SK-N-SH (cell line): ENCODE measurements around the gene MPZL1. TPM values are rescaled to one million over a fixed set of nuclear protein-coding genes. Genes with fewer than 3 reads are reported as not detected.

ENCODE experiments used
- CTCF ChIA-PET: fragments of 300-600, 350-600 bp; formaldehyde crosslinking; extraction: SDS; loops from one replicate; lab custom pipeline; 2021; lab: Yijun Ruan, JAX
- POLR2A ChIA-PET: fragments of 350-600 bp; sonication (Branson Sonifier 250); formaldehyde crosslinking; extraction: SDS; loops from one replicate; lab custom pipeline; 2020; ENCODE audit warnings: antibody characterized with exemption, inconsistent platforms; lab: Yijun Ruan, JAX
- DNase-seq: peaks from one replicate; pipeline ENCODE4 v3.0.0; 2012
- H2AFZ ChIP-seq: fragments of 200-600 bp; sonication (generic); 2 replicates; pipeline ENCODE4 v1.8.1; 2016; ENCODE audit warnings: antibody characterized with exemption, mild to moderate bottlenecking, low read depth
- H3F3A ChIP-seq: fragments of 200-600 bp; sonication (generic); replicated peaks from 2 replicates; pipeline ENCODE3; 2016; ENCODE audit warnings: antibody characterized with exemption, mild to moderate bottlenecking; ENCODE audit not compliant: insufficient read depth
- H3K27ac ChIP-seq, 2 experiments: fragments of 200-500 bp in 1 of 2; fragments of 200-600 bp in 1 of 2; sonication (Bioruptor generic) in 1 of 2; sonication (generic), shearing (Covaris generic) in 1 of 2; 2 replicates each; pipeline versions ENCODE4 v1.5.1 to v1.6.1; 2014 to 2016; ENCODE audit warnings: low read depth in 2 of 2, inconsistent platforms in 1 of 2, low read length in 1 of 2, mild to moderate bottlenecking in 1 of 2, mixed read lengths in 1 of 2
- H3K27me3 ChIP-seq: fragments of 200-600 bp; sonication (generic), shearing (Covaris generic); 2 replicates; pipeline ENCODE4 v1.6.1; 2016; ENCODE audit warnings: mixed run types; ENCODE audit not compliant: insufficient read depth
- H3K36me3 ChIP-seq, 2 experiments: fragments of 200-500 bp in 1 of 2; fragments of 200-600 bp in 1 of 2; sonication (Bioruptor generic) in 1 of 2; sonication (generic) in 1 of 2; replicated peaks in 1 of 2; 2 replicates each; pipeline versions ENCODE3 to v1.5.1; 2014 to 2016; ENCODE audit warnings: low read length in 1 of 2, mild to moderate bottlenecking in 1 of 2; ENCODE audit not compliant: insufficient read depth in 2 of 2, control insufficient read depth in 1 of 2
- H3K4me1 ChIP-seq, 2 experiments: fragments of 200-500 bp in 1 of 2; fragments of 200-600 bp in 1 of 2; sonication (Bioruptor generic) in 1 of 2; sonication (generic), shearing (Covaris generic) in 1 of 2; 2 replicates each; pipeline versions ENCODE4 v1.5.1 to v1.6.1; 2014 to 2016; ENCODE audit warnings: low read depth in 1 of 2, low read length in 1 of 2, mixed run types in 1 of 2; ENCODE audit not compliant: insufficient read depth in 2 of 2, control insufficient read depth in 1 of 2
- H3K4me2 ChIP-seq: fragments of 200-600 bp; sonication (generic), shearing (Covaris generic); 2 replicates; pipeline ENCODE4 v1.6.1; 2017; ENCODE audit warnings: mixed run types
- H3K4me3 ChIP-seq, 2 experiments: fragments of 200-500 bp in 1 of 2; fragments of 200-600 bp in 1 of 2; sonication (Bioruptor generic) in 1 of 2; sonication (generic), shearing (Covaris generic) in 1 of 2; 2 replicates each; pipeline versions ENCODE4 v1.5.1 to v1.8.1; 2014 to 2016; ENCODE audit warnings: low read depth in 2 of 2, inconsistent platforms in 1 of 2, low read length in 1 of 2, mild to moderate bottlenecking in 1 of 2, mixed read lengths in 1 of 2, moderate library complexity in 1 of 2
- H3K79me2 ChIP-seq: fragments of 200-600 bp; sonication (generic); 2 replicates; pipeline ENCODE4 v1.8.1; 2017; ENCODE audit warnings: mild to moderate bottlenecking; ENCODE audit not compliant: insufficient read depth
- H3K9ac ChIP-seq: fragments of 200-600 bp; sonication (generic); 2 replicates; pipeline ENCODE4 v1.6.1; 2017; ENCODE audit warnings: mixed run types
- H3K9me2 ChIP-seq: fragments of 200-600 bp; sonication (generic); 2 replicates; pipeline ENCODE4 v1.6.1; 2017; ENCODE audit warnings: mixed run types
- H3K9me3 ChIP-seq: fragments of 200-600 bp; sonication (generic); 2 replicates; pipeline ENCODE4 v1.6.1; 2017; ENCODE audit warnings: mixed run types, mild to moderate bottlenecking, moderate library complexity
- H4K20me1 ChIP-seq: fragments of 200-600 bp; sonication (generic); 2 replicates; pipeline ENCODE4 v1.6.1; 2017; ENCODE audit warnings: mild to moderate bottlenecking, mixed run types; ENCODE audit not compliant: insufficient read depth
- ELF1 ChIP-seq: IDR thresholded peaks from 2 replicates; pipeline ENCODE4 v1.4.0; 2012
- EP300 ChIP-seq, 2 experiments: IDR thresholded peaks; 2 replicates each; pipeline versions ENCODE4 v1.4.0 to v1.6.1; 2012; ENCODE audit warnings: borderline replicate concordance in 1 of 2, low read depth in 1 of 2, low read length in 1 of 2
- EZH2phosphoT487 ChIP-seq: fragments of 200-600 bp; sonication (generic); IDR thresholded peaks from 2 replicates; pipeline ENCODE4 v1.6.1; 2017; ENCODE audit warnings: low read depth, mixed run types, mild to moderate bottlenecking, antibody characterized with exemption, moderate library complexity, borderline replicate concordance
- FOSL2 ChIP-seq: IDR thresholded peaks from 2 replicates; pipeline ENCODE4 v1.4.0; 2012; ENCODE audit warnings: low read depth, mild to moderate bottlenecking, moderate library complexity, borderline replicate concordance
- FOXJ3 ChIP-seq: sonication (generic); formaldehyde crosslinking; IDR thresholded peaks from 2 replicates; pipeline ENCODE4 v1.5.1; 2020; ENCODE audit warnings: mild to moderate bottlenecking, missing genetic modification reagents
- GABPA ChIP-seq: IDR thresholded peaks from 2 replicates; pipeline ENCODE4 v1.4.0; 2012; ENCODE audit warnings: low read depth, mild to moderate bottlenecking
- GATA2 ChIP-seq: sonication (generic); formaldehyde crosslinking; IDR thresholded peaks from 2 replicates; pipeline ENCODE4 v1.5.0; 2020; ENCODE audit warnings: mild to moderate bottlenecking, missing genetic modification reagents
- MEF2A ChIP-seq: IDR thresholded peaks from 2 replicates; pipeline ENCODE4 v1.4.0; 2012; ENCODE audit warnings: low read depth, borderline replicate concordance
- NFIC ChIP-seq: IDR thresholded peaks from 2 replicates; pipeline ENCODE4 v1.4.0; 2012; ENCODE audit warnings: borderline replicate concordance
- POLR2AphosphoS5 ChIP-seq: IDR thresholded peaks from 2 replicates; pipeline ENCODE4 v1.6.1; 2012; ENCODE audit warnings: low read depth, low read length
- RAD21 ChIP-seq: IDR thresholded peaks from 2 replicates; pipeline ENCODE4 v1.6.1; 2012; ENCODE audit warnings: mild to moderate bottlenecking, low read length
- RXRA ChIP-seq: IDR thresholded peaks from 2 replicates; pipeline ENCODE4 v1.4.0; 2012; ENCODE audit warnings: low read depth, mild to moderate bottlenecking, borderline replicate concordance
- SIN3A ChIP-seq: IDR thresholded peaks from 2 replicates; pipeline ENCODE4 v1.6.1; 2012; ENCODE audit warnings: low read depth, mild to moderate bottlenecking, low read length, moderate library complexity, borderline replicate concordance
- SMC3 ChIP-seq: IDR thresholded peaks from 2 replicates; pipeline ENCODE4 v1.6.1; 2012; ENCODE audit warnings: low read depth, low read length, improper control_type of control experiment
- TAF1 ChIP-seq: IDR thresholded peaks from 2 replicates; pipeline ENCODE4 v1.6.1; 2012; ENCODE audit warnings: low read depth, mild to moderate bottlenecking, low read length, moderate library complexity, borderline replicate concordance
- TCF12 ChIP-seq: IDR thresholded peaks from 2 replicates; pipeline ENCODE4 v1.4.0; 2012
- TEAD4 ChIP-seq: IDR thresholded peaks from 2 replicates; pipeline ENCODE4 v1.4.0; 2012; ENCODE audit warnings: mild to moderate bottlenecking, borderline replicate concordance; ENCODE audit not compliant: insufficient read depth
- YY1 ChIP-seq: IDR thresholded peaks from 2 replicates; pipeline ENCODE4 v1.4.0; 2012; ENCODE audit warnings: low read depth, mild to moderate bottlenecking
- WGBS: methylation state at CpG from one replicate; pipeline ENCODE4 v1.1.6; 2017; ENCODE audit warnings: low lambda C conversion rate; 5-methylcytosine and 5-hydroxymethylcytosine counted together
- polyA plus RNA-seq, 3 experiments: library from polyadenylated mRNA; depleted of rRNA; stranded (reverse); fragments of >200 nt; gene quantifications; 2 replicates each; pipeline ENCODE4 v1.2.3, GENCODE V29; 2012
- TF ChIP-seq, protein P1 (sequence below): IDR thresholded peaks from 2 replicates; pipeline ENCODE4 v1.4.0; 2012; ENCODE audit warnings: low read depth
- TF ChIP-seq, protein P2 (sequence below): fragments of 150-350 bp; IDR thresholded peaks from 2 replicates; pipeline ENCODE4 v1.6.1; 2016; ENCODE audit warnings: mild to moderate bottlenecking, low read depth, low read length
- TF ChIP-seq, protein P3 (sequence below): IDR thresholded peaks from 2 replicates; pipeline ENCODE4; 2012
- TF ChIP-seq, protein P4 (sequence below): IDR thresholded peaks from 2 replicates; pipeline ENCODE4 v1.4.0; 2012; ENCODE audit warnings: low read depth, borderline replicate concordance

Gene MPZL1
- polyA plus RNA-seq, 1 of the 3 experiments (the other 2 are of a cell fraction) = 27.3 TPM

DNA sequence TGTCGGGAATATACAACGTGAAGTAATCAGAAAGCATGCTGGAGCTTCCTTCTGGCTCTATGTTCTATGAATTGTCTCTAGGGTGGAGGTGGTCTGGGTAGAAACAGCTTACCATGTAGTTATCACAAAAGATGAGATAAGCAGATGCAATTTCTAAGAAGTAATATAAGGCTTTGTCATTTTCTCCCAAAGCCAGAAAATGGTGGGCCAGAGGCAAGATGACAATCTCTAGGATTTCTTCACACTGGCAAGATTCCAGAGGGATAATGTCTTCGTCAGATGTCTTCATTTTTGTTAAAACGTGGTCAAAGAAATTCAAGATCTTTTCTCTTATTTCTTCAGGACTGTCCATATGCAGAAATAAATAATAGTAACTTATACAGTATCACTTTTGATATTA, 114.4 kb downstream of the MPZL1 start:
- no peaks in the 10 kb centered on the region for H3K4me1 ChIP-seq
- no peaks in the 10 kb centered on the region for H3K36me3 ChIP-seq
- 70% methylated on average over 4 of the region's 4 CpGs for WGBS
- no peak overlapping the region for H3K4me3 ChIP-seq
- H4K20me1 ChIP-seq = no peaks in the 10 kb centered on the region
- H3K27ac ChIP-seq = no peak overlapping the region
- no peak overlapping the region for H3K4me2 ChIP-seq
- POLR2A ChIA-PET = no interaction called here
- DNase-seq = no peak
- no peaks in the 10 kb centered on the region for H3F3A ChIP-seq
- H3K9me2 ChIP-seq = no peaks in the 10 kb centered on the region
- CTCF ChIA-PET = no interaction called here
- H3K27me3 ChIP-seq = no peaks in the 10 kb centered on the region
- no peak overlapping the region for H3K9ac ChIP-seq
- TF ChIP-seq RAD21 = no peak
- TF ChIP-seq SIN3A = no peak
- TF ChIP-seq GATA2 = no peak
- TF ChIP-seq TEAD4 = no peak
- TF ChIP-seq, protein P1, sequence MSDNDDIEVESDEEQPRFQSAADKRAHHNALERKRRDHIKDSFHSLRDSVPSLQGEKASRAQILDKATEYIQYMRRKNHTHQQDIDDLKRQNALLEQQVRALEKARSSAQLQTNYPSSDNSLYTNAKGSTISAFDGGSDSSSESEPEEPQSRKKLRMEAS = no peak
- TF ChIP-seq FOSL2 = no peak
- TF ChIP-seq EP300 (IDR thresholded peaks at IDR 0.05; ENCODE audit: borderline replicate concordance in 1 of 2, low read depth in 1 of 2, low read length in 1 of 2) = no peak
- TF ChIP-seq, protein P2, sequence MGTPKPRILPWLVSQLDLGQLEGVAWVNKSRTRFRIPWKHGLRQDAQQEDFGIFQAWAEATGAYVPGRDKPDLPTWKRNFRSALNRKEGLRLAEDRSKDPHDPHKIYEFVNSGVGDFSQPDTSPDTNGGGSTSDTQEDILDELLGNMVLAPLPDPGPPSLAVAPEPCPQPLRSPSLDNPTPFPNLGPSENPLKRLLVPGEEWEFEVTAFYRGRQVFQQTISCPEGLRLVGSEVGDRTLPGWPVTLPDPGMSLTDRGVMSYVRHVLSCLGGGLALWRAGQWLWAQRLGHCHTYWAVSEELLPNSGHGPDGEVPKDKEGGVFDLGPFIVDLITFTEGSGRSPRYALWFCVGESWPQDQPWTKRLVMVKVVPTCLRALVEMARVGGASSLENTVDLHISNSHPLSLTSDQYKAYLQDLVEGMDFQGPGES = no peak
- no peak for TF ChIP-seq RXRA
- no peaks in the 10 kb centered on the region for H3K79me2 ChIP-seq
- H3K9me3 ChIP-seq = no peaks in the 10 kb centered on the region
- H2AFZ ChIP-seq = no peak overlapping the region

DNA sequence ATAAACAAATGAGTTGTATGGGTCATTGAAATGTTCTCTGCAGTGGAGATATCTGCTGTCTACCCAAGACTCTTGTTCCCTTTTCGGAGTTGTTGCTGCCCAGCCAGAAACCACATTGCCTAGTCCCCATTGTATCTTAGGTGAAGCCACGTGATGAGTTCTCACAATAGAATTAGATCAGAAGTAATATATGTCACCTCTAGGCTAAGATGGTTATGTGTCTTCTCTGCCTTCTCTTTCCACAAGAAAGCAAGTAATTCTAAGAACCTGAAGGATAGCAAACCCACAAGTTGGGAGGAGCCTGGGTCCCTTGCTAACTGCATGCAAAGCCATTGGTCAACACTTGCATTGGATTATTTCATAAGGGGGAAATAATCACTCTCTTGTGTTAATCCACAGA, 115.5 kb downstream of the MPZL1 start:
- Histone ChIP-seq H3K9ac (no peak overlapping the region), H3K36me3 (no peaks in the 10 kb centered on the region), H3K4me2 (no peak overlapping the region), H3K27ac (no peak overlapping the region), H3K4me3 (no peak overlapping the region), H2AFZ (no peak overlapping the region), H3K4me1 (no peaks in the 10 kb centered on the region), H3K9me2 (no peaks in the 10 kb centered on the region), H3F3A (no peaks in the 10 kb centered on the region), H3K79me2 (no peaks in the 10 kb centered on the region), H3K9me3 (no peaks in the 10 kb centered on the region), H4K20me1 (no peaks in the 10 kb centered on the region), H3K27me3 (no peaks in the 10 kb centered on the region)
- TF ChIP-seq SMC3 = no peak
- TF ChIP-seq EZH2phosphoT487 = no peak
- no peak for TF ChIP-seq NFIC
- no peak for TF ChIP-seq POLR2AphosphoS5
- no peak for TF ChIP-seq YY1
- TF ChIP-seq, protein P3, sequence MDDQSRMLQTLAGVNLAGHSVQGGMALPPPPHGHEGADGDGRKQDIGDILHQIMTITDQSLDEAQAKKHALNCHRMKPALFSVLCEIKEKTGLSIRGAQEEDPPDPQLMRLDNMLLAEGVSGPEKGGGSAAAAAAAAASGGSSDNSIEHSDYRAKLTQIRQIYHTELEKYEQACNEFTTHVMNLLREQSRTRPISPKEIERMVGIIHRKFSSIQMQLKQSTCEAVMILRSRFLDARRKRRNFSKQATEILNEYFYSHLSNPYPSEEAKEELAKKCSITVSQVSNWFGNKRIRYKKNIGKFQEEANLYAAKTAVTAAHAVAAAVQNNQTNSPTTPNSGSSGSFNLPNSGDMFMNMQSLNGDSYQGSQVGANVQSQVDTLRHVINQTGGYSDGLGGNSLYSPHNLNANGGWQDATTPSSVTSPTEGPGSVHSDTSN = no peak
- TF ChIP-seq FOSL2 = no peak
- TF ChIP-seq TAF1 = no peak
- TF ChIP-seq, protein P4, sequence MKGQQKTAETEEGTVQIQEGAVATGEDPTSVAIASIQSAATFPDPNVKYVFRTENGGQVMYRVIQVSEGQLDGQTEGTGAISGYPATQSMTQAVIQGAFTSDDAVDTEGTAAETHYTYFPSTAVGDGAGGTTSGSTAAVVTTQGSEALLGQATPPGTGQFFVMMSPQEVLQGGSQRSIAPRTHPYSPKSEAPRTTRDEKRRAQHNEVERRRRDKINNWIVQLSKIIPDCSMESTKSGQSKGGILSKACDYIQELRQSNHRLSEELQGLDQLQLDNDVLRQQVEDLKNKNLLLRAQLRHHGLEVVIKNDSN = no peak
- no peak for TF ChIP-seq ELF1
- TF ChIP-seq TCF12 = no peak
- TF ChIP-seq TEAD4 = no peak
- no peak for TF ChIP-seq FOXJ3 (CRISPR knock-in tag)
- TF ChIP-seq MEF2A = no peak
- no peak for TF ChIP-seq GABPA
- TF ChIP-seq, protein P2 = no peak
- POLR2A ChIA-PET = no interaction called here
- no peak for DNase-seq
- 57% methylated on average over 2 of the region's 2 CpGs for WGBS
- CTCF ChIA-PET = interaction anchor here (0.6 kb wide), 1 partner anchor 23 kb away, joined by 3 read pairs; no protein-coding TSS in a partner anchor
